ENCODE data around the gene SMIM33. TPM values are rescaled to one million over a fixed set of nuclear protein-coding genes. Genes with fewer than 3 reads are reported as not detected.
A peak's percentile ranks its signal among the peaks of the same experiment; 100 is the strongest.
"Not testable (repeated sequence)": the region's sequence is repeated elsewhere in the genome, so short reads cannot be mapped to it uniquely, and the experiment has no call there.

The SMIM33 gene
- total RNA-seq, 6 donors from 2014 or later, result not detected

GRCh38 chr5:139513434-139513833 lies 42.6 kb downstream of the SMIM33 start:
- peak in 1 of 2 donors; percentile 89 for DNase-seq
- H3K27ac ChIP-seq, result not testable (repeated sequence)
- 80 to 93% methylated on average over 4 to 5 of the region's 5 CpGs for WGBS, 2 donors

DNA sequence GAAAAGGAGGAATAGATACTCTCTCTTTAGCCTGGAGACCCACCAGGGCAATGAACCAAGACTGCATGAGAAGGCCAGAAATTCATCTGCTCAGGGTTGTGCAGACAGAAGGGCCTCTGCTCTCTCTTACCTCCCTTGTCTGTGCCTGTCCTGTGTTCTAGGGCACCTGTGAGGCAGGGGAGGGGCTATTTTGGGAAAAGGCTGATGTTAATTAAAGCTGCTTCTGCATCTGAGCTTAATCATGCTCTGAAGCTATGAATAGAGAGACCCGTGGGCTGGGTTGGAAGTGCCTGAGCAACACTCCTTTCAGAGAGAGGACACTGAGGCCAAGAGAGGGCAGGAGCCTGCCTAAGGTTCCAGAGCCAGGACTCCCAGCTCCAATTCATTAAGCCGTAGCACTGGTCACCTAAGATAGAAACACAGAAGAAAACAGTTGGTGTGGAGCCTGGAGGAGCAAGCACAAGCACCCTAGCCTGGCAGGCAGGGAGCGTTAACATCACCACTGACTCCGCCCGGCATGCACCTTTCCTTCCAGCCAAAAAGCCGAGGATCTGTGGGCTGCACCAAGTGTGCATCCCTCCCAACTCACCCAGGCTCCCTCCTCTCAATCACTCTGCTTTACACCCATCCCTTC lies 43.2 kb downstream of the SMIM33 start:
- 91% methylated on average over 6 of the region's 6 CpGs for WGBS, 2 donors
- Histone ChIP-seq H3K27ac (no peak overlapping the region), H3K27me3 (no peaks in the 10 kb centered on the region), H3K36me3 (no peaks in the 10 kb centered on the region), H3K4me3 (no peak overlapping the region), H3K9me3 (no peaks in the 10 kb centered on the region), H3K4me1 (peaks cover 3 to 9% (median 5%) of the 10 kb centered on the region in 4 donors)
- DNase-seq, result no peak
- TF ChIP-seq POLR2AphosphoS5 (IDR thresholded peaks at IDR 0.05) (no peak), EP300 (IDR thresholded peaks at IDR 0.05) (no peak), POLR2A (IDR thresholded peaks at IDR 0.05) (no peak)
- TF ChIP-seq, protein P1, sequence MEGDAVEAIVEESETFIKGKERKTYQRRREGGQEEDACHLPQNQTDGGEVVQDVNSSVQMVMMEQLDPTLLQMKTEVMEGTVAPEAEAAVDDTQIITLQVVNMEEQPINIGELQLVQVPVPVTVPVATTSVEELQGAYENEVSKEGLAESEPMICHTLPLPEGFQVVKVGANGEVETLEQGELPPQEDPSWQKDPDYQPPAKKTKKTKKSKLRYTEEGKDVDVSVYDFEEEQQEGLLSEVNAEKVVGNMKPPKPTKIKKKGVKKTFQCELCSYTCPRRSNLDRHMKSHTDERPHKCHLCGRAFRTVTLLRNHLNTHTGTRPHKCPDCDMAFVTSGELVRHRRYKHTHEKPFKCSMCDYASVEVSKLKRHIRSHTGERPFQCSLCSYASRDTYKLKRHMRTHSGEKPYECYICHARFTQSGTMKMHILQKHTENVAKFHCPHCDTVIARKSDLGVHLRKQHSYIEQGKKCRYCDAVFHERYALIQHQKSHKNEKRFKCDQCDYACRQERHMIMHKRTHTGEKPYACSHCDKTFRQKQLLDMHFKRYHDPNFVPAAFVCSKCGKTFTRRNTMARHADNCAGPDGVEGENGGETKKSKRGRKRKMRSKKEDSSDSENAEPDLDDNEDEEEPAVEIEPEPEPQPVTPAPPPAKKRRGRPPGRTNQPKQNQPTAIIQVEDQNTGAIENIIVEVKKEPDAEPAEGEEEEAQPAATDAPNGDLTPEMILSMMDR (IDR thresholded peaks at IDR 0.05), result no peak
- no peak for ATAC-seq (ENCODE audit: low FRiP score in 2 of 2)

More at GRCh38 chr5:139513434-139513833, 42.6 kb downstream of the SMIM33 start:
- not testable (repeated sequence) for H3K9me3 ChIP-seq, H3K27me3 ChIP-seq, H3K4me1 ChIP-seq, H3K36me3 ChIP-seq, H3K4me3 ChIP-seq
- peak; percentile 79 to 87 for ATAC-seq (ENCODE audit: low FRiP score in 2 of 2)
- TF ChIP-seq, protein P1 (IDR thresholded peaks at IDR 0.05), result peak; percentile 64 to 90 (median 88)
- peak in 1 of 2 donors; percentile 24 for TF ChIP-seq POLR2AphosphoS5 (IDR thresholded peaks at IDR 0.05)

DNA sequence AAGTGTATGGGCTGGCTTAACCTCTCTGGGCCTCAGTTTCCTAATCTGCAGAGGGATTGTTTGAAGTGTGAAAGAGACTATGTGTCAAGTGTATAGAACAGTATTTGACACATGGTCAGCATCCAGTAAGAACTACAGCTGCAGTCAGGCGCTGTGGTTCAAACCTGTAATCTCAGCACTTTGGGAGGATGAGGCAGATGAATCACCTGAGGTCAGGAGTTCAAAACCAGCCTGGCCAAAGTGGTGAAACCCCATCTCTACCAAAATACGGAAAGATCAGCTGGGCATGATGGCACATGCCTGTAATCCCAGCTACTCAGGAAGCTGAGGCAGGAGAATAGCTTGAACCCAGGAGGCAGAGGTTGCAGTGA lies 43.7 kb downstream of the SMIM33 start:
- TF ChIP-seq EP300 (IDR thresholded peaks at IDR 0.05) (no peak), POLR2A (IDR thresholded peaks at IDR 0.05) (no peak), POLR2AphosphoS5 (IDR thresholded peaks at IDR 0.05) (no peak)
- TF ChIP-seq, protein P1 (IDR thresholded peaks at IDR 0.05), result no peak
- no peaks in the 10 kb centered on the region for H3K36me3 ChIP-seq
- H3K4me1 ChIP-seq, result peaks cover 3 to 9% (median 5%) of the 10 kb centered on the region in 4 donors
- no peak overlapping the region for H3K27ac ChIP-seq
- no peaks in the 10 kb centered on the region for H3K27me3 ChIP-seq
- no peak overlapping the region for H3K4me3 ChIP-seq
- DNase-seq, result no peak
- H3K9me3 ChIP-seq, result no peaks in the 10 kb centered on the region
- 86 to 100% methylated on average over 2 of the region's 2 CpGs for WGBS, 2 donors
- ATAC-seq (ENCODE audit: low FRiP score in 2 of 2), result no peak

GRCh38 chr5:139517683-139518564 lies 47.1 kb downstream of the SMIM33 start:
- Histone ChIP-seq H3K36me3 (no peaks in the 10 kb centered on the region), H3K4me3 (peak overlapping the region; percentile 45 to 59 (median 50)), H3K9me3 (no peaks in the 10 kb centered on the region), H3K27me3 (no peaks in the 10 kb centered on the region), H3K27ac (peak overlapping the region; percentile 69 to 95 (median 88)), H3K4me1 (peaks cover 3 to 9% (median 5%) of the 10 kb centered on the region in 4 donors)
- WGBS, 2 donors, result 6 to 8% methylated on average over 34 to 43 of the region's 56 CpGs
- peak; percentile 96 to 97 for ATAC-seq (ENCODE audit: low FRiP score in 2 of 2)
- peak; percentile 94 to 99 for DNase-seq
- peak; percentile 74 to 84 for TF ChIP-seq POLR2AphosphoS5 (IDR thresholded peaks at IDR 0.05)
- TF ChIP-seq POLR2A (IDR thresholded peaks at IDR 0.05), result peak in 2 of 4 donors; percentile 53 to 75
- TF ChIP-seq EP300 (IDR thresholded peaks at IDR 0.05), result peak in 2 of 4 donors; percentile 13 to 79
- TF ChIP-seq, protein P1 (IDR thresholded peaks at IDR 0.05), result peak; percentile 96 to 99 (median 99)

Small RNA genes lying within 50 kb of the gene (small RNA-seq; reads per million reads assigned to genes)
- gene RNU5B-4P, result 0 reads per million in 4 donors

Other genes starting within 250 kb of the SMIM33 start
- 100 to 1,000 TPM; 125 to 264 (median 158) TPM for gene MATR3, start 177.3 kb upstream of the SMIM33 start, total RNA-seq
- gene PAIP2, start 129.2 kb upstream of the SMIM33 start, total RNA-seq, result 100 to 1,000 TPM in 1 of 6 donors, 10 to 100 TPM in 5; 36.7 to 103 (median 67.8) TPM
- gene SLC23A1, start 87.7 kb upstream of the SMIM33 start, total RNA-seq, result 10 to 100 TPM in 1 of 6 donors, 1 to 10 TPM in 4, not detected in 1; 1.1 to 20.1 (median 1.8) TPM
- 10 to 100 TPM in 4 of 6 donors, 1 to 10 TPM in 2; 1.5 to 30.7 (median 15.5) TPM for gene MZB1, start 81.1 kb upstream of the SMIM33 start, total RNA-seq
- gene PROB1, start 75.9 kb upstream of the SMIM33 start, total RNA-seq, result 1 to 10 TPM in 2 of 6 donors, under 1 TPM in 4; 0.33 to 2.1 (median 0.95) TPM
- 1 to 10 TPM in 5 of 6 donors, not detected in 1; 2.9 to 6.3 (median 4.8) TPM for gene SPATA24, start 66.9 kb upstream of the SMIM33 start, total RNA-seq
- gene DNAJC18, start 31.5 kb upstream of the SMIM33 start, total RNA-seq, result 10 to 100 TPM in 1 of 6 donors, 1 to 10 TPM in 5; 1.0 to 11.6 (median 6.3) TPM
- 10 to 100 TPM in 5 of 6 donors, 1 to 10 TPM in 1; 8.4 to 62.5 (median 24.1) TPM for gene ECSCR, start 8.3 kb upstream of the SMIM33 start, total RNA-seq
- 100 to 1,000 TPM in 5 of 6 donors, 10 to 100 TPM in 1; 70.3 to 141 (median 107) TPM for gene STING1, start 11.8 kb downstream of the SMIM33 start, total RNA-seq
- gene UBE2D2, start 90.3 kb downstream of the SMIM33 start, total RNA-seq, result 100 to 1,000 TPM in 1 of 6 donors, 10 to 100 TPM in 5; 61.8 to 106 (median 86.7) TPM
- gene CXXC5, start 177.3 kb downstream of the SMIM33 start, total RNA-seq, result 10 to 100 TPM; 25.7 to 39.5 (median 33.0) TPM

All from upper lobe of left lung (tissue), 6 donors.